Calu3 (cell line): ENCODE measurements around the gene JARID2. TPM values are rescaled to one million over a fixed set of nuclear protein-coding genes. Genes with fewer than 3 reads are reported as not detected.

Experiments
- BruUV-seq: library from RNA; stranded (reverse); fragments of 400-500 nt; replicated peaks from 2 replicates; lab custom pipeline; 2021; lab: Mats Ljungman, UMichigan
- CTCF ChIA-PET: fragments of 300-600 bp; sonication (Branson Sonifier 250); formaldehyde crosslinking; loops from one replicate; lab custom pipeline; 2022; ENCODE audit warnings: antibody characterized with exemption; lab: Charles Lee
- DNase-seq: peaks from one replicate; pipeline ENCODE4 v3.0.0; 2022
- H3K27ac Mint-ChIP-seq: one replicate; pipeline ENCODE4 v1.8.0; 2022; ENCODE audit warnings: mixed read lengths; ENCODE audit not compliant: unreplicated experiment
- H3K27me3 Mint-ChIP-seq: one replicate; pipeline ENCODE4 v1.8.0; 2022; ENCODE audit warnings: mixed read lengths; ENCODE audit not compliant: unreplicated experiment
- H3K36me3 Mint-ChIP-seq: one replicate; pipeline ENCODE4 v1.8.0; 2022; ENCODE audit warnings: mild to moderate bottlenecking, moderate library complexity, mixed read lengths; ENCODE audit not compliant: insufficient read depth, unreplicated experiment
- H3K4me1 Mint-ChIP-seq: one replicate; pipeline ENCODE4 v1.8.0; 2022; ENCODE audit warnings: mild to moderate bottlenecking, low read depth, mixed read lengths; ENCODE audit not compliant: unreplicated experiment
- H3K4me3 Mint-ChIP-seq: one replicate; pipeline ENCODE4 v1.8.0; 2022; ENCODE audit warnings: mild to moderate bottlenecking, low read depth, moderate library complexity, mixed read lengths; ENCODE audit not compliant: unreplicated experiment
- H3K9me3 Mint-ChIP-seq: one replicate; pipeline ENCODE4 v1.8.0; 2022; ENCODE audit warnings: low read depth, mixed read lengths; ENCODE audit not compliant: unreplicated experiment
- intact Hi-C: fragments of 100-400 bp; cut with micrococcal nuclease; formaldehyde crosslinking; loops from one replicate; pipeline ENCODE4 v1.10.0; 2022; ENCODE audit not compliant: unreplicated experiment
- total RNA-seq: library from RNA; stranded (reverse); gene quantifications from 2 replicates; pipeline ENCODE4 v1.2.3, GENCODE V29; 2022
- TF ChIP-seq, protein P1 (sequence below): fragments of 200-600 bp; IDR thresholded peaks from one replicate; pipeline ENCODE4 v1.8.0; 2022; ENCODE audit warnings: antibody characterized with exemption; ENCODE audit not compliant: unreplicated experiment

Gene JARID2
- total RNA-seq, 1 experiment from 2014 or later: 9.4 TPM

DNA sequence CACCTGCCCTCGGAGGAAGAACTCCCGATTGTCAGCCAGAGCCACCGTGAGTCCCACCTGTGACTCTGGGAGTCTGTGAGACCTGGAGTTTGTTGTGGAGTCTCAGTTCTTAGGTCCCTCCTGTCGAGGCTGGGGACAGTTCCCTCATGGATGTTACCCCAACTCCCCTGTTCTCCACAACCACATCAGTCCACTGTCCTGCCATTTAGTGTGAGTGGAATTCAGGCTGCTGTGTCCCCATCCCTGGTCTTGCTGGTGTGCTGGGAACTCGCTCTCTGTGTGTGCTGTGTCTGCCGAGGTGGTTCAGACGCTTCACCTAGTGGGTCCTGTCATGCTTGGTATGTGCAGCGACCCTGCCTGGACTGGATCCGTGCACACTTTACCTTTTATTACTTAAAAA is 253.7 kb downstream of the JARID2 start:
- CTCF ChIA-PET: no interaction called here
- TF ChIP-seq, protein P1, sequence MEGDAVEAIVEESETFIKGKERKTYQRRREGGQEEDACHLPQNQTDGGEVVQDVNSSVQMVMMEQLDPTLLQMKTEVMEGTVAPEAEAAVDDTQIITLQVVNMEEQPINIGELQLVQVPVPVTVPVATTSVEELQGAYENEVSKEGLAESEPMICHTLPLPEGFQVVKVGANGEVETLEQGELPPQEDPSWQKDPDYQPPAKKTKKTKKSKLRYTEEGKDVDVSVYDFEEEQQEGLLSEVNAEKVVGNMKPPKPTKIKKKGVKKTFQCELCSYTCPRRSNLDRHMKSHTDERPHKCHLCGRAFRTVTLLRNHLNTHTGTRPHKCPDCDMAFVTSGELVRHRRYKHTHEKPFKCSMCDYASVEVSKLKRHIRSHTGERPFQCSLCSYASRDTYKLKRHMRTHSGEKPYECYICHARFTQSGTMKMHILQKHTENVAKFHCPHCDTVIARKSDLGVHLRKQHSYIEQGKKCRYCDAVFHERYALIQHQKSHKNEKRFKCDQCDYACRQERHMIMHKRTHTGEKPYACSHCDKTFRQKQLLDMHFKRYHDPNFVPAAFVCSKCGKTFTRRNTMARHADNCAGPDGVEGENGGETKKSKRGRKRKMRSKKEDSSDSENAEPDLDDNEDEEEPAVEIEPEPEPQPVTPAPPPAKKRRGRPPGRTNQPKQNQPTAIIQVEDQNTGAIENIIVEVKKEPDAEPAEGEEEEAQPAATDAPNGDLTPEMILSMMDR: no peak
- intact Hi-C loops: no loop called here
- no peak for DNase-seq
- H3K27ac Mint-ChIP-seq: no peak overlapping the region
- H3K27me3 Mint-ChIP-seq: no peaks in the 10 kb centered on the region
- H3K4me1 Mint-ChIP-seq: no peaks in the 10 kb centered on the region
- no peak overlapping the region for H3K4me3 Mint-ChIP-seq
- H3K9me3 Mint-ChIP-seq: no peaks in the 10 kb centered on the region
- BruUV-seq: no TSS peak
- H3K36me3 Mint-ChIP-seq: no peaks in the 10 kb centered on the region

DNA sequence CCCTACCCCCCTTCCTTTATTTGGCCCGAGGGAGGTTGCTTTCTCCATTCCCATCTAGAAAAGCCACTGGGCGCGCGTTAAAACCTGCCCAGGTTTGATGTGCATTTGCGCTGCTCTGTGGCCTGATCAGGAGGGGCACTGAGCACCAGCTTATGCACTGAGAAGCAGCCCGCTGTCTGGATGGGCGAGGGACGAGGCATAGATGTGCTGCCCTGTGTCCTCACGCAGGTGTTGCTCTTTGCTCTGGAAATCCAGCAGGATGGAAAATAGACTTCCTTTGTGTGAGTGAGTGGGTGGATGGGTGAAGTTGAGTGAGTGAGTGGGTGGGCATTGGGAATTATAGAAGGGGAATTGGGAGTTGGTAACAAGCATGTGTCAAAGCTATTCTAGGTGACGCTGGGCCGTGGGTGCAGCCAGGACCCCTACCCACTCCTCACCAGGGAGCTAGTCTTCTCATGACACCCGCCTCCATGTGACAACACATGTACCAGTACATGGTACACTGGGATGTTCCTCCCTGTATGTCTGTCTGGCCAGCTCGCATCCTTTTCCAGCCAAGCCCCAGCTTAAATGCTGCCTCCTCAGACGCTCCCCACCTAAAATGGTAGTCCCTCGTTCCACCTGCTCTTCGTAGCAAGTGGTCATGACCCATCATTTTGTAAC is 254.3 kb downstream of the JARID2 start:
- no TSS peak for BruUV-seq
- CTCF ChIA-PET: no interaction called here
- H3K4me1 Mint-ChIP-seq: no peaks in the 10 kb centered on the region
- H3K9me3 Mint-ChIP-seq: no peaks in the 10 kb centered on the region
- DNase-seq: no peak
- no peak overlapping the region for H3K27ac Mint-ChIP-seq
- TF ChIP-seq, protein P1: no peak
- no peaks in the 10 kb centered on the region for H3K27me3 Mint-ChIP-seq
- H3K4me3 Mint-ChIP-seq: no peak overlapping the region
- intact Hi-C loops: no loop called here
- no peaks in the 10 kb centered on the region for H3K36me3 Mint-ChIP-seq

DNA sequence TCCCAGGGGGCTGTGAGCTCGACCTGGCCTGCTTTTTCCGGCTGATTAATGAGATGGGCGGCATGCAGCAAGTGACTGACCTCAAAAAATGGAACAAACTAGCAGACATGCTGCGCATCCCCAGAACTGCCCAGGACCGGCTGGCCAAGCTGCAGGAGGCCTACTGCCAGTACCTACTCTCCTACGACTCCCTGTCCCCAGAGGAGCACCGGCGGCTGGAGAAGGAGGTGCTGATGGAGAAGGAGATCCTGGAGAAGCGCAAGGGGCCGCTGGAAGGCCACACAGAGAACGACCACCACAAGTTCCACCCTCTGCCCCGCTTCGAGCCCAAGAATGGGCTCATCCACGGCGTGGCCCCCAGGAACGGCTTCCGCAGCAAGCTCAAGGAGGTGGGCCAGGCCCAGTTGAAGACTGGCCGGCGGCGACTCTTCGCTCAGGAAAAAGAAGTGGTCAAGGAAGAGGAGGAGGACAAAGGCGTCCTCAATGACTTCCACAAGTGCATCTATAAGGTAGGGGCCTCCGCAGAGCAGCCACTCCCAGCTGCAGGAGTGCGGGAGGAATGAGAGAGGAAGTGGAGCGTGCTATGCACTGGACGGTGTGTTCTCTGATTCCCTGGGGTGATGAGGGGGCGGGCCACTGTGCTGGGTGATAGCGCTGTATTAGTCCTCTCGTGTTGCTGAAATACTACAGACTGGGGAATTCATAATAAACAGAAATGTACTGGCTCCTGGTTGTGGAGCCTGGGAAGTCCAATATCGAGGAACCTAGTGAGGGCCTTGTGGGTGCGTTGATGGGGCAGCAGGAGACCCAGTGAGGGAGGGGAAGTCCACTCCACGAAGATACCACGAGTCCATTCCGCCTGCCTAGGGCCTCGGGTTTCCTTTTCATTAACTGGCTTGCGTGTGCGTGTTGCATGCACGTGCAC is 255.3 kb downstream of the JARID2 start:
- Mint-ChIP-seq H3K36me3 (no peaks in the 10 kb centered on the region), H3K9me3 (no peaks in the 10 kb centered on the region), H3K27ac (no peak overlapping the region), H3K4me1 (no peaks in the 10 kb centered on the region), H3K27me3 (no peaks in the 10 kb centered on the region), H3K4me3 (no peak overlapping the region)
- BruUV-seq: no TSS peak
- CTCF ChIA-PET: interaction anchor here (0.6 kb wide), 1 partner anchor 736 kb away, joined by 3 read pairs; no protein-coding TSS in a partner anchor
- intact Hi-C loops: no loop called here
- TF ChIP-seq, protein P1: no peak
- no peak for DNase-seq

DNA sequence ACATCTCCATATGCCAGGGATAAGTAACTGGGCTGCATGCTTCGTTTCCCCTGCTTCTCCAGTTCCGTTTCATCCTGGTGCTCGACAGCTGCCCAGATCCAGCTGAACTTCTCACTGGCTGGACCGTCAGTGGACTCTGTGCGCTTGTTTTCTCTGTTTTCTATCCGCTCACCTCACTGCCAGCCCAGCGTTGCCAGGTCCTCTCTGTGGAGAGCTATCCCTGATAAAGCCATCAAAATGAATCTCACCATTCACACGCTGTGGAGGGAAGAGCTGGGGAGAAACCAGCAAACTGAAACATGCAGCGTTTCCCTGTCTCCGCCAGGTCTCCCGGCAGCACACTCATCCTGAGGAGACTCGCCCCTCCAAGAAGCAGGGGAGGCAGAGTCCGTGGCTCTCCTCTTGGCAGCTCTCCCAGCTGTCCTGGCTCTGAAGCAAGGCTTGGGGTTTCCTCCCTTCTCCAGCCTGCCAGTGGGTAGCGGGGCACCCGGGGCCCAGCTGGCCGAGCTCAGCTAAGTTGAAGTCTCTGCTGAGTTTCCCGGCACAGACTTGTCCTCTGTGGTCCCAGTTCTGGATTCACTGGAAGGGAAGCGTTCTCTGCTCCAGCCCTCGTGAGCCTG is 256.1 kb downstream of the JARID2 start:
- no TSS peak for BruUV-seq
- DNase-seq: no peak
- TF ChIP-seq, protein P1: no peak
- Mint-ChIP-seq H3K27me3 (no peaks in the 10 kb centered on the region), H3K4me3 (no peak overlapping the region), H3K9me3 (no peaks in the 10 kb centered on the region), H3K36me3 (no peaks in the 10 kb centered on the region), H3K27ac (no peak overlapping the region), H3K4me1 (no peaks in the 10 kb centered on the region)
- intact Hi-C loops: no loop called here
- CTCF ChIA-PET: interaction anchor here (0.6 kb wide), 1 partner anchor 735 kb away, joined by 3 read pairs; no protein-coding TSS in a partner anchor
